Stimulated activated CD8-positive, alpha-beta memory T cell treated with anti-CD3 and anti-CD28 coated beads, Interleukin-4, amount 100 ng/mL, for 1 hour (primary cell): ENCODE results near the gene P3H2.
A peak's percentile ranks its signal among the peaks of the same experiment; 100 is the strongest.
"Not testable (repeated sequence)": the region's sequence is repeated elsewhere in the genome, so short reads cannot be mapped to it uniquely, and the experiment has no call there.

ENCODE experiments used
- DNase-seq, 2 donors: peaks; one replicate each; pipeline ENCODE4 v3.0.0-alpha.2; 2020; ENCODE audit warnings: low read depth in 2 of 2, low spot score in 1 of 2

Gene P3H2

GRCh38 chr3:189988322-189988721 is 132.4 kb downstream of the P3H2 start:
- DNase-seq: no peak

- DNase-seq: no peak
Observed at GRCh38 chr3:189985948-189986347, 134.7 kb downstream of the P3H2 start.

GRCh38 chr3:189983612-189984011 is 137.1 kb downstream of the P3H2 start:
- DNase-seq: no peak

DNA sequence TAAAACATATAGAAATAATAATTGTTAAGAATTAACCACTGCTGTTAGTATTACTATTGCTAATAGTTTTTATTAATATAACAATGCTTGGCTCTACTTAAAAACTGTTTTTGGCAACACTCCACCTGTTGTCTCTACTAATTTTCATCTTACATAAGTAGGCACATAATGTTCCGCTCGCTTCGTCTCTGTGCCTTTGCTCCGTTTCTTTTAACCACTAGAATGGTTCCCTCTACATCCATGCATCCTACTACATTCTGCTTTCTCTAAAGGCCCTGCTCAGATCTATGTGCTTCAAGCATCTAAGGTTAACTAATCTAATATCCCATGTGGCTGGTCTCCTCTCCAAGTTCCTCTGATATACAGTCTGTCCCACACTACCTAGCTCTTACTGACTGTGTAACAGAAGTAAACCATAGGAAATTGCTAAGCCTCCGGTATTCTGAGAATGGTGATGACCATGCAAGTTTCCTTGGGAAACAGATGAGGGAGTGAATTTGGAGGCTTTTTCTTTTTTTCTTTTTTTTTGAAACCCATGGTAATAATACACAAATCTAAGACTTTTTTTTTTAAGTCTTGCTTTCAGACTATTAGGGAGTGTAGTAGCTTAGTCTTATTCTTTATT is 138.3 kb downstream of the P3H2 start:
- no peak for DNase-seq

DNA sequence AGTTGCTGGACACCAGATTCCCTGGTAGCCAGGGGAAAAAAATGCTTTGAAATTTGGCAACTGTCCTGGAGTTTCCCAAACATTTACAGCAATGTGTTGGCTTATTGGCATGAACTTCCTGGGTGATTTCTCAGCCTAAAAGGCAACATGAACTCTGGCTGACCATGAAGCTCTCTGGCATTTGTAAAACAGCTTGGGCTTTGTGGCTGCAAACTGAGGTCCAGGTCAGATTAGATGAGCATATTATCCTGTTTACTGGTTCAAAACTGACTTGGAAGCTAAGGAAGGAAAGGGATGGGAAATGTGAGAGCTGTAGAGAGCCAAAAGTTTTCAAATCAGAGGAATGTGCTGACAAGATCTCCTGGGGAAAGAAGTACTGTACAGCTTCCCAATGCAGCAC is 139.0 kb downstream of the P3H2 start:
- DNase-seq: no peak

DNA sequence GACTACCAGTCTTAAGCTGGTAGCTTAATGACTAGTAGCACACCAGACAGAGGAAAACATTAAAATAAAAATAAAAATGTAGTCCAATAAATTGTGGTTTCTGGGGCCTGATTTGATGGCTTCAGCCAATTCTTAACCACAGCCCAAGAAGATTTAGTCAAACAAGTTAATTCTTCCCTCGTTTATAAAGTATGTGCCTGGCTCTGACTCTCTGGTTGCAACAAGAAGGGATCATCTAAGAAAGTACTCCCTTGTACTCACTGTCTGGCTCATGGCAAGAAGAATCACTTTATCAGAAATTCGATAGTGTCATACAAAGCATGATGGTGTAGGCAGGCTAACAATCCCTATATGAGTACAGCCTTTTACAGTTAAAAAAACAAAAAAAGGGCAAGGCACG is 141.9 kb downstream of the P3H2 start:
- DNase-seq: no peak

DNA sequence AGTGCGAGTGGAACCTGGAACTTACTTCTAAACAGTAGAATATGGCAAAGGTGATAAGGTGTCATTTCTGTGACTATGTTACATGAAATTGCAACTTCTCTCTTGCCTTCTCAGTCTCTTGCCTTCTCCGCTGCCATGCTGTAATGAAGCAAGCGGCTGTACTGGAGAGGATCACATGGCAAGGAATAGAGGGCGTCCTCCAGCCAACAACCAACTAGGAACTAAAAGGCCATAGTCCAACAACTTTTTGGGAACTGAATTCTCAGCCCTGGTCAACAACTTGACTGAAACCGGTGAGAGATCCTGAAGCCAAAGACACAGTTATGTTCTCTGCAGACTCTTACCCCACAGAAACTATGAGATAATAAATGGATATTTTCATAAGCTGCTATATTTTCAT is 143.5 kb downstream of the P3H2 start:
- no peak for DNase-seq

- no peak for DNase-seq
Observed at GRCh38 chr3:189975391-189975990, 145.2 kb downstream of the P3H2 start.

- no peak for DNase-seq
Observed at GRCh38 chr3:189974359-189974758, 146.3 kb downstream of the P3H2 start.

DNA sequence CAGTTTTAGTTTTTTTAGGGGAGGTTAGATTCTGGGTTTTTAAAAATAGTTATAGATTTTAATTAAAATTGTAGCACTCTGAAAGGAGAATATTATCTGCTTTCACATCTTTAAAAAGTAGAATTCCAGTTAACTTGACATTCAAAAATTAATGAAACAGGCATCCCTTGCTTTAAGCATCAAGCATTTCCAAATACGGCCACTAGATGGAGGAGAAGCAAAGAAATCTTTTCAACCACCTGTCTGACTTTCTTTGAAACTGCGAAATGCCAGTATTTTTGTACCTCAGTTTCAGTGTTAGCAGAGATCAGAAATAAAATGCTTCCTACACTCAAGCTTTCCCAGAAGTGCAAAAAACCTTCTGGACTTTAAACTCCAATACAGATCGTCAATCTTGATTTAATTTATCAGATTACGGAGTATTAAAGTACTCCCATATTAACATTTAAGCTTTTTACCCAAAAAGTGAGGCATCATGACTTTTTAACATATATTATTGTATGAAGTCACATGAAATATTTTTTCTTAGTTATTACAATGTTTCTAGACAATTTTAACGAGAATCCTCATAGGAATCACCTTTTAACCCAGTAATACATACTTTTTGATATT is 153.3 kb downstream of the P3H2 start:
- no peak for DNase-seq

GRCh38 chr3:189966843-189967242 is 153.9 kb downstream of the P3H2 start:
- DNase-seq: no peak

DNA sequence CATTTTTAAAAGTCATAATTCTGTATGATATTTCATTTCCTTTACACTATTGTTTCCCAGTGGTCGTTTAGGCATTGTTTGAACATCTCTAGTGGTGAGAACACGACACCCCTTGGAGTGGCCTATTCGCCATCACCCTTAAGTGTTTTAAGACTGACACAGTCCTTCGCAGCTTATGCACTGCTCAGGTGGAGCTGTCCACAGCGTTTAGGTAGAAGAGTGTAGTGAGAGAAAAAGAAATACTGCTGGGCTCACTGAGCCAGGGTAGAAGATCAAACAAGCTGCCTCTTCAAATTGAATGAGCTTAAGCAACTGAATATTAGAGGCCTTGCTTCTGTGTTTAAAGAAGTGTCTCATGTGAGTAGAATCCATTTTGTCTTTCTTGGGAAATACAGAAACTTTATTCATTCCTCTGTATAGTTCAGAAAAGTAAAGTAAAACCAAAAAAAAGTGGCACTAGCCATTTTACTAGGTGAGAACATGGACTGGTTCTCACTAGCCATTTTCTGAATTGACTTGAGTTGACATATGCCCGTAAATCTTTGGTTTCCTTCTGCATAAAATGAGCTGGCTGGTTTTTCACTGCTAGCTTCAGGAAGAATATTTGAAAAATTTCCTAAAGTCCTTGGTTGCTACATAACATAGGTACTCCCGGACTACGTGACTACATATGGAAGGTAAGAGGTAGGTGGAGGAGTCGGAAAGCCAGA is 155.9 kb downstream of the P3H2 start:
- no peak for DNase-seq

DNA sequence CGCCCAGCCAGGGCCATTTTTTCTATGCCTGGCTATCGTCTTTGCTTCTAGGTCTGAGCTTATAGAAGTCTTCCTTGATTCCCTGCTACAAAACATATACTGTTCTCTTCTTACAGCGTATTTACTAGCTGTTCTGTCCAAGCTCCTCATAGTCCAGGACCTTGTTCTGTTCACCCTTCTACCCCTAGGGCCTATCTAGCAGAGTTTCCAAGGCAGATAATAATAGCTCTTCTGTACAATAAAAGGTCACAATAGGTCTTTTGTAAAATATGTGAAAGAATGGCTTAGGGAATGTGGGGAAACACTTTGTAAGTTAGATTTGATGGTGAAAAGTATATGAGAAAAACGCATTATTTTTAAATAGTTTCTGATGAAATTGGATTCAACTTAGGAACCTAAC is 158.2 kb downstream of the P3H2 start:
- no peak for DNase-seq

GRCh38 chr3:189961522-189962161 is 159.1 kb downstream of the P3H2 start:
- DNase-seq: peak; percentile 16 to 37

DNA sequence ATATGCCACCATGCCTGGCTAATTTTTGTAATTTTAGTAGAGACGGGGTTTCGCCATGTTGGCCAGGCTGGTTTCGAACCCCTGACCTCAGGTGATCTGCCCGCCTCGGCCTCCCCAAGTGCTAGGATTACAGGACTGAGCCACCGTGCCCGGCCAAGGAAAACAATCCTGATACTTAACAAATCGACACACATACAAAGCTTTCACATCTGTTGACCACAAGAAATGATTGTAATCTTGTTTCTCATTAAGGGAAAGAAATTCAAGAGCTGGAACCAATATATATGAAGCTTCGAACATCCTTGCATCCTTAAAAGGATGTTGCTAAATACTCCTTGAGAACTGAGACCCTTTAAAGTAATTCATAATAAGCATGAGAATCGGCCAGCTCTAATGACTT is 159.6 kb downstream of the P3H2 start:
- DNase-seq: not testable (repeated sequence)

GRCh38 chr3:189954733-189955665 is 165.7 kb downstream of the P3H2 start:
- DNase-seq: no peak

- no peak for DNase-seq
Observed at GRCh38 chr3:189953551-189953950, 167.1 kb downstream of the P3H2 start.

DNA sequence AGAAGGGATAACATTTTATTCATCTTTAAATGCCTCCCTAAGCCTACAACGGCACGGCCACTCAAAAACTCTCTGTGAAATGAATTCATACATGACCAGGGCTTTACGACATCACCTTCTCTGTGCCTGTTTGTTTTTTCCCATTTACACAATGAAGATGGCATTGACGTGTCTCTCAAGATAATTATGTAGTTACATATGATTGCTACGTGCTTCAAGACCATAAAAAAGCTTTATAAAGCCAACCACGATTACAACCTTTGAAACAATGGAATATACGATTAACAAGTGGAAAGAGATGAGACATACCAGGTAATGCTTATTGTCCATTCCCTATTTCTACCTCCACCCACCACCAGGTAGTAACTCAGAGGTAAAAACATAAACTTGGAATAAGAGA is 168.4 kb downstream of the P3H2 start:
- no peak for DNase-seq

- DNase-seq: no peak
Observed at GRCh38 chr3:189950258-189950657, 170.4 kb downstream of the P3H2 start.

- no peak for DNase-seq
Observed at GRCh38 chr3:189949580-189949979, 171.1 kb downstream of the P3H2 start.

DNA sequence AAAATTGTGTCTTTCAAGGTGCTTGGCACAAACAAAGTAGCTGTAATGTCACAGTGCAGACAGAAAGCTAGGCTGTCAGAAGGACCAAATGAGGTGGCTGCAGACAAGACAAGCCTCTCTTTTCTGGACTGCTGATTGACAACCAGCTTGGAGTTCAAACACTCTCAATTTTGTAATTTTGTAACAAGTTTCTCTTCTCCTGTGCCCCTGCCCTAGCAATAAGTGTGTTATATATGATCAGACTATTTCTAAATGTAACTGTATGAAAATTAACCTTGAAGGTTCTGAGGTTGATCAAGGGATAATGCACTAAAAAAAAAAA is 172.0 kb downstream of the P3H2 start:
- DNase-seq: no peak
